RPMI7951 (cell line): ENCODE data around the gene FOLR1. TPM values are rescaled to one million over a fixed set of nuclear protein-coding genes. Genes with fewer than 3 reads are reported as not detected.

Experiments
- DNase-seq: peaks from one replicate; pipeline ENCODE4 v3.0.0-alpha.2; 2012; ENCODE audit warnings: low read depth
- total RNA-seq: library from RNA; depleted of rRNA; stranded (reverse); fragments of >200 nt; shearing (Covaris generic); gene quantifications from 2 replicates; pipeline ENCODE4 v1.2.3, GENCODE V29; 2014

Gene FOLR1
- total RNA-seq, 1 experiment from 2014 or later = not detected

DNA sequence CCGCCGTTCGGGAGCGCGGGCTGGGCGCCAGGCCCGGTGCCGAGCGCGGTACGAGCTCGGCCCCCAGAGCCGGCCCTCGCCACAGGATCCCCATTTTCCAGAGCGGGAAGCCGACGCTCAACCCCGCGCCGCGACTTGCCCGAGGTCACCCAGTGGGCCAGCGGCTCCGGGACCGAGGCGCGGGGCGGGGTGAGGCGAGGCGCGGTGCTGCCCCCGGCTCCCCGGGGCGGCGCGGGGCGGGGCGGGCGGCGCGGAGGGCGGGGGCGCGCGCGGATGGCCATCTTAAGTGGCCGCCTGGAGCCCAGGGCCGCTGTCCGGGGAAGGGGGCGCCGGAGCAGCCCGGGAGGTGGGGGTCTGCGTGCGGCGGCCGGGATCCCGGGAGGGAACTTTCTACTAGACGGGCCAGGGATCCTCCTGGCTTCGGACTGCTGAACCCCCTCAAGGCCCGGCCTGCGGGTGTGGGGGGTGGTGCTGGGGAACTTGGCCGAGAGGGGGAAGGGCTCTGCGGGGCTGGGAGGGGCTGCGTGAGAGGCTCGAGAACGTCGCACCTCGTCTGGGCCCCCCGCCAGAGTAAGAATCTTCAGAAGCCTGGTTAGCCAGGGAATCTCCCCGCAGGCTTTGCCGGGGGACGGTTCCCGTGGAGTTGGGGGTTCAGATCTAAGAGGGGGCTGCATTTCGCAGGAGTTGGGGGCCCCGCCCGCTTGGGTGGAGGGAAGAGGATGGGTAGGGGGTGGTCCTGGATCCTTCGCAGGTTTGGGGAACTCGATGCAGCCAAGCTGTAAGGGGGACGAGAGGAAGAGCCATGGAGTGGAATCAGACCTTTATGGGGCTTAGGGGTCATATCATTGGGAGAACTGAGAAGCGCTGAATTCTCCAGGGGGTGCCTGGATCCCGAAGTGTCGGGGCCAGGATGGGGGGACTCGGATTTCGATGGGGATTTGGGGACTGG lies 31.9 kb downstream of the FOLR1 start:
- DNase-seq = peak; percentile 70

DNA sequence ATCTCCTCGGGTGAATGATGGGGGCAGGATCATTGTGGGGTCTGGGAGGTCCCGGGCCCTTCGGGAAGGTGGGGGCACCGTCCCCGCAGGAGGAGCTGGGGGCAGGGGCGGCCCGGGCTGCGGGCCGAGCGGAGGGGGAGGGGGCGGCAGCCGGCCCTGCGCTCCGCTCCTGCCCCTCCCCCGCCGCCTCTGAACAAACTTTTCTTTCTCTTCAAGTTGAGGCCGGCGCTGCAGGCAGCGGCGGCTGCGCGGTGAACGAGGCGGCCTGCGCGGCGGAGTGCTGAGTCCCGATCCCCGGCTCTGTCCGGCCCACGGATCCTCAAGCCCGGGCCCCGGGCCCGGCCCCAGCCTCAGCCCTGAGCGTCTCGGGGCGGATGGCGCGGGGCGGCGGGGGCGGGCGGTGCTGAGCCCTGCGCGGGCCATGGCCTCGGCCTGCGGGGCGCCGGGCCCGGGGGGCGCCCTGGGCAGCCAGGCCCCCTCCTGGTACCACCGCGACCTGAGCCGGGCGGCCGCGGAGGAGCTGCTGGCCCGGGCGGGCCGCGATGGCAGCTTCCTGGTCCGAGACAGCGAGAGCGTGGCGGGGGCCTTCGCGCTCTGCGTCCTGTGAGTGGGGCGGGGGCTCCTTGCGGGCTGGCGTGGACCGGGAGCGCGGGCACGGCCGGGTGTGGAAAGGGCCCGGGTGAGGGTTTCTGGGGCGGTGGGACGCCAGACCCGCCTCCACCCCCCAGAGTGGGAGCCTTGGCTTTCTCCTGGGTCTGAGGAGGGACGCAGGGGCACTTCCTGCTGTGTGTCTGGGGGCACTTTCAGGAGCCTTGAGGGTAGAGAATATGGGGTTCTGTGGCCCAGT lies 32.8 kb downstream of the FOLR1 start, which contains the start of gene INPPL1:
Gene INPPL1, plus strand, starts transcription at position 204 of the 847 bp plus-strand sequence. Its CDS starts 218 bp downstream, at position 422.
- DNase-seq = peak; percentile 37

DNA sequence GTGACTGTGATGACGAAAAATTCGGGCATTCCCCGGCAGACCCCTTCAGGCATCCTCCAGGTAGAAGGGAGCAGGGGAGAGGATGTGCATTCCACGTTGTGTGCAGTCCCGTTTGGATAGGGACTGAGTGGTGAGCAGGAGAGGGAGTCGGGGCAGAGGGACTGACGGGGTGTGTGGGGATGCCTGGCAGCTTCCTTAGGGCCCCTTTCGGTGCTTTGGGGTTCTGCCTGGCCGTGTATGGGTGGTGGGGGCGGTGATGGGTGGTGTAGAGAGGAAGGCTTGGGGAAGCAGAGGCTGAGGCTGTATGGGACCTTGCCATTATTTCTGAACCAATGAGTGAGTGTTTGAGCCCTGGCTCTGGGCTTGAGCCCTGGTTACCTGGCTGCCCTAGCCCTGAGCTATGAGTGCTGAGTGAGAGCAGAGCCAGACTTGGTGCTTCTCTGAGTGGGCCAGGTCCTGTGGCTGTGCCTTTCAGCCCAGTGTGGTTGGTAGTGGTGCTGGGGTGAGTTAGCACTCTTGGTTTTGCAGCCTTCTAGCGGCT lies 33.5 kb downstream of the FOLR1 start:
- DNase-seq = no peak

DNA sequence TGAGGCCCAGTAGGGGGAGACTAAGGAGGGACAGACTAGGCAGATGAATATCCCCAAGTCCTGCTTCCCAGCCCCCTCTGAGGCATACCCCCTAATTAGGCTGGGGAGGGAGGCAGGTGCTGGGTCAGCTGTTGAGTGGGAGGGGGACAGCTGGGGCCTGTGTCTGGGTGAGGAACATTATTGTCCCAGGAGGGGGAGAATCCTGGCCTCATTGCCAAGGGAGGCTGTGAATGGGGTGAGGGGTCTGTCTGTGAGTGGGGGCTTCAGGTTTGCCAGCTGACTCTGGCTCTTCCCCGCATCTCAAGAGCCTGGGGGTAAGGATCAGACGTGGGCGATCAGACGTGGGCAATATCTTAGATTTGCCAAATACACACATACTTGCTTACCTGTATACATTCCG lies 34.8 kb downstream of the FOLR1 start:
- no peak for DNase-seq

DNA sequence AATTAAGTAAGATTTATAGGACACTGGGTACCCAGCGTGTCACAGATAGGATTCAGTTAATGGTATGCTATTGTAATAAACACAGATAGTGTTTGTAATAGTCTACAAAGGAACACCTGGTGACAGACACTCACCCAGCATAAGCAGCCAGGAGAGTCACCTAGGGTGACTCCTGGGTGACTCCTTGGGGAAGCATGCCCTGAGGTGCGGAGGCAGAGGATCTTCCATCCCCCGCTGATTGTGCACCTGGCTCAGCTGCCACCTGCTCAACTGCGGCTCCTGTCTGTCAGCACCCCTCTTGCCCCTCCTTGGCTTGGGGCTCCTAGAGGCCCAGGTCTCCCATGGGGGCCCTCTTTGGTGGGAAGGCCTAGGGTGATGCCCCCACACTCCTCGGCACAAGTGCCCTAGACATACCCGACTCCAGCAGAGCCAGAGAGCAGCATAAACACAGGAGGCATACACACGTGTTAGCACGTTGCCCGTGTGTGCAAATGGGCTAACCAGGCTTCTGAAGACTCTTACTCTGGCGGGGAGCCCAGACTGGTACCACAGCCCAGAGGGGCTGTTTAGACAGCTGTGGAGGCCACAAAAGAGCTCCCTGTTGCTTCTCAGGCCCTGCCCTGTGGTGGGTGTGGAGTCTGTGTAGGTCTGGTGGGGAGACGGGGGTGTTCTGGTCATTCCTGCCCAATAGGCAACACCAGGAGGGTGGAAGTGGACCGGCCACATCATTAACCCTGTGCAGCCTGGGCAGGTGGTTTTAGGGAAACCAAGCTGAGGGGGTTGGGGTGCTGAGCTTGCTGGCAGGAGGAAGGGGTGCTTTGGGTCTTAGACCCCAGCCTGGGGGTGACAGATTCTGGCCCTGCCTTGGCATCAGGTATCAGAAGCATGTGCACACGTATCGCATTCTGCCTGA lies 35.6 kb downstream of the FOLR1 start:
- DNase-seq = peak; percentile 52

DNA sequence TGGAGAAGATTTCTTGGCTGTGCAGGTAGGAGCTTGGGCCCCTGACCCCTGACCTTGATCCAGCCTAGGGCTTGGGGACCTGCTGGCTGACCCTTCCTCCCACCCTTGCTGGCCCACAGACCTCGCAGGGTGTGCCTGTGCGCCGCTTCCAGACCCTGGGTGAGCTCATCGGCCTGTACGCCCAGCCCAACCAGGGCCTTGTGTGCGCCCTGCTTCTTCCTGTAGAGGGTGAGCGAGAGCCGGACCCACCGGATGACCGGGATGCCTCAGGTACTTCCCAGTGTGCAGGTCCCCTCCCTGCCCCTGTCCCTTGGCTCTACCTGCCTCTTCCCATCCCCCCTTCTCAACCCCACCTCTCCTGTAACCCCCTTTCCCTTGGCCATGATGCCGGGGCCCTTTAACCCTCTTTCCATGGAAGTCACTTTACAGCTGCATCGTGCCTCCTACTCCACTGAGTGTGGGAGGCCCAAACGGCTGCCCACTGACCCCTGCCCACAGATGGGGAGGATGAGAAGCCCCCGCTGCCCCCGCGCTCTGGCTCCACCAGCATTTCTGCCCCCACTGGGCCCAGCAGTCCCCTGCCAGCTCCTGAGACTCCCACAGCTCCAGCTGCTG lies 36.4 kb downstream of the FOLR1 start:
- DNase-seq = no peak

DNA sequence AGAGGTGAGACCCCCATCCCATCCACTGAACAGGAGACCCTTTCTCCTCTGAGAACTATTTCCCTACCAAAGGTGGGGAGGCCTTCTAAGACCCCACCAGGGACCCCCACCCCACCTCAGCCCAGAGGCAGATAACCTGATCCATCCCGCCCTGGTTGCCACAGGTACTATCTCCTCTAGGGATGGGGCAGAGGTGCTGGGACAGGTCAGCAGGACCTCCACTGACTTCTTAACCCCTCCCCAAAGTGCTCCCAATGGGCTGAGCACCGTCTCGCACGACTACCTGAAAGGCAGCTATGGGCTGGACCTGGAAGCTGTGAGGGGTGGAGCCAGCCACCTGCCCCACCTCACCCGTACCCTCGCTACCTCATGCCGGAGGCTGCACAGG lies 36.9 kb downstream of the FOLR1 start:
- DNase-seq = no peak

DNA sequence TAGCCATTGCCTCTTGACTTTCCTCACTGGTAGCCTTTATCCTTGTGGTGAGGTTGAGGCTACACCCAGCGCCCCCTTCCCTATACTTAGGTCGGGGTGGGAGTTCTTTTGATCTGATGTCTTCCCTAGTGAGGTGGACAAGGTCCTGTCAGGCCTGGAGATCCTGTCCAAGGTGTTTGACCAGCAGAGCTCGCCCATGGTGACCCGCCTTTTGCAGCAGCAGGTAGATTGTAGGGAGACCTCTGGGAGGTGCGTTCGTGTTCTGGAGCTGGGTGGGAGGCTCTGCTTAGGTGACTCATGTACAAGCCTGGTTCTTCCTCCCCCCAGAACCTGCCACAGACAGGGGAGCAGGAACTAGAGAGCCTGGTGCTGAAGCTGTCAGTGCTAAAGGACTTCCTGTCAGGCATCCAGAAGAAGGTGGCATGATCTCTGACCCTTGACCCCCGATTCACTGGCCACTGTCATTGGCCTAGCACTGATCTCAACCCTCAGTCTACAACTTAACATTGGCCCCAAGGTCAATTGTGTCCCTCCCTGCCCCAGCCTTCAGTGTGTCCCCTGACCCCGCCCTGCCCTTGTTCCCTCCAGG lies 37.5 kb downstream of the FOLR1 start:
- no peak for DNase-seq

DNA sequence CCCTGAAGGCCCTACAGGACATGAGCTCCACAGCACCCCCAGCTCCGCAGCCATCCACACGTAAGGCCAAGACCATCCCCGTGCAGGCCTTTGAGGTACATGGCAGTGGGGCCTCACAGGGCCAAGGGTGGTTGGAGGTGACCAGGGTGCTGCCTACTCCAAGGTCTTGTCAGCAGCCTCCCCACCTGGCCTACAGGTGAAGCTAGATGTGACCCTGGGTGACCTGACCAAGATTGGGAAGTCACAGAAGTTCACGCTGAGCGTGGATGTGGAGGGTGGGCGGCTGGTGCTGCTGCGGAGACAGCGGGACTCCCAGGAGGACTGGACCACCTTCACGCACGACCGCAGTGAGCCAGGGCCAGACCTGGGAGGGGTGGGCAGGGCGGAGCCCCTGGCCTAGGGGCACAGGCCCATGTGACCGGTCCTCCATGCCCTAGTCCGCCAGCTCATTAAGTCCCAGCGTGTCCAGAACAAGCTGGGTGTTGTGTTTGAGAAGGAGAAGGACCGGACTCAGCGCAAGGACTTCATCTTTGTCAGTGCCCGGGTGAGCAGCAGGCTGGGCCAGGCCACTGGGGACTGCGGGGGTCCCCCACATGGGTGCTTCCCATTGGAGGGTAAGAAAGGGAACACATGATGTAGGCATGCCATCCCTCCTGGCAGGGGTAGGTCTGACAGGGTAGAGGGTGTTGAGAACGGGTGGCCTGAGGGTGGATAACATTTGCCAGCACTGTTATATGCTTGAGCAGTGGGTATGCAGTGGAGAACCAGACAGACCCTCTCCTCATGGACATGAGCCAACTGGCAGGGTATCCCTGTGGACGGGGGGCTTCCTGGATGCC lies 38.2 kb downstream of the FOLR1 start:
- DNase-seq = no peak

DNA sequence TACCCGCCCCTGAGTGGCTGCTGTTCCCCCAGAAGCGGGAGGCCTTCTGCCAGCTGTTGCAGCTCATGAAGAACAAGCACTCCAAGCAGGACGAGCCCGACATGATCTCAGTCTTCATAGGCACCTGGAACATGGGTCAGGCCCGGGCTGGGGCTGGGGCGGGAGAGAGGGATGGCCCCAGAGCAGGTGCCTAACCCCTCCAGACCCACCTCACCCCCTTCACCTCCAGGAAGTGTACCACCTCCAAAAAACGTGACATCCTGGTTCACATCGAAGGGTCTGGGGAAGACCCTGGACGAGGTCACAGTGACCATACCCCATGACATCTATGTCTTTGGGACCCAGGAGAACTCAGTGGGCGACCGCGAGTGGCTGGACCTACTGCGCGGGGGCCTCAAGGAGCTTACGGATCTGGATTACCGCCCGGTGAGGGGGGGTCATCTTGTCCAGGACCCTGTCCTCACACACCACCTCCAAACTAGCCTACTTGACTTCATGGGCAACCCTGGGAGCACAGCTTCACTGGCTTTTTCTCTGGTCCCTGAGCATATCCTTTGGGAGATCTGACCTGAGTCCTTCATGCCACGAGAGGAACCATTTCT lies 38.9 kb downstream of the FOLR1 start:
- no peak for DNase-seq

DNA sequence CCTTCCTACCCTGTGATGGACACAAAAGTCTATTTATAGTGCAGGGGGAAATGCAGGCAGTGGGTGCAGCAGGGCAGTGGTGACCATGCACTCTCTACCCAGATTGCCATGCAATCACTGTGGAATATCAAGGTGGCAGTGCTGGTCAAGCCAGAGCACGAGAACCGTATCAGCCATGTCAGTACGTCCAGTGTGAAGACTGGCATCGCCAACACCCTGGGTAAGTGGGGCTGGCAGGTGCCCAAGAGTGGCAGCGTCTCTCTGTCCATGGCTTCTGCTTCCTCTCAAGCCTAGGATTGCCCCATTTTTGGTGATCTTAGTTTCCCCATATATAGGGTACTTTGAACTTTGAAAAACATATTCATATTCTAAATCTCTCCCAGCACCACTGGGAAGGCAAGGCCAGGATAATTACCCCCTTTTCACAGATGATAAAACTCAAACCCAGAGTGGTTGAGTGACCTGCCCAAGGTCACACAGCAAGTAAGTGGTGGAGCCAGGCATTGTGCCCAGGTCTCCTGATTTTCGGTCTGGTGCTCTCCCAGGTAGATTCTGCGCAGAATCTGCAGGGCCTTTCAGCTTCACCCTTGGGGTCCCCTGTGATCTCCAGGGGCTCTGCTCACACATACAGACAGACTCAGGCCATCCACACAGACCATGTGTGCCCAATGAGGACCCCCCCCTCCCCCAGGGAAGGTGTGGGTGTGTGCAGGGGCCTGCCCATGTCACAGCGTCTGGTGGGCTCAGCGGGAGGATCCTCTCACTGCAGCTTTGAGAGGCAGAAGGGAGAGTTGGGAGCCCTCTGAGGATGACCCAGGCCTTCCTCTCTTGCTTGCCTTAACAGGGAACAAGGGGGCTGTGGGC lies 39.7 kb downstream of the FOLR1 start:
- DNase-seq = no peak

DNA sequence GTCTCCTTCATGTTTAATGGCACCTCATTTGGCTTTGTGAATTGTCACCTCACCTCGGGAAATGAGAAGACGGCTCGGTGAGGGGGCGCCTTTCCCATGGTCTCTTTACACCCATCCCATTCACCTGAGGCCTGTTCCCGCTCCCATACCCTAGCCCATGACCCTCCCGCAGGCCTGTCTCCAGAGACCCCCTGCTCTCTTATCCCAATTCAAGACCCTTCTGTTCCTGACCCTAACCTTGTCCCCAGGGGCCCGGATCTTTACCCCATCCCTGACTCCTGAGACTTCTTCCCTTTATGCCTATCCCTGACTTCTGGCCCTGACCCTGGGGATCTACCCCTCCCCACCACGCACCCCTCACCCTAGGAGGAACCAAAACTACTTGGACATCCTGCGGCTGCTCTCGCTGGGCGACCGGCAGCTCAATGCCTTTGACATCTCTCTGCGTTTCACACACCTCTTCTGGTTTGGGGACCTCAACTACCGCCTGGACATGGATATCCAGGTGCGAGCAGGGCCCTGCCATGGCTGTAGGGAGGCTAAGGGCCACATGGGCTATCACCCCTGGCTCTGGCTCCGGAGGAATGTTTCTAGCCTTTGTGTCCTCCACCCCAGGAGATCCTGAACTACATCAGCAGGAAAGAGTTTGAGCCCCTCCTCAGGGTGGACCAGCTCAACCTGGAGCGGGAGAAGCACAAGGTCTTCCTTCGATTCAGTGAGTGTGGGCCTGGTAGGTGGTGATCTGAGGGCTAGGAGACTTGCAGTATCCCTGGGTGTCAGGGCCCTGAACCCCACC lies 40.5 kb downstream of the FOLR1 start:
- DNase-seq = no peak

DNA sequence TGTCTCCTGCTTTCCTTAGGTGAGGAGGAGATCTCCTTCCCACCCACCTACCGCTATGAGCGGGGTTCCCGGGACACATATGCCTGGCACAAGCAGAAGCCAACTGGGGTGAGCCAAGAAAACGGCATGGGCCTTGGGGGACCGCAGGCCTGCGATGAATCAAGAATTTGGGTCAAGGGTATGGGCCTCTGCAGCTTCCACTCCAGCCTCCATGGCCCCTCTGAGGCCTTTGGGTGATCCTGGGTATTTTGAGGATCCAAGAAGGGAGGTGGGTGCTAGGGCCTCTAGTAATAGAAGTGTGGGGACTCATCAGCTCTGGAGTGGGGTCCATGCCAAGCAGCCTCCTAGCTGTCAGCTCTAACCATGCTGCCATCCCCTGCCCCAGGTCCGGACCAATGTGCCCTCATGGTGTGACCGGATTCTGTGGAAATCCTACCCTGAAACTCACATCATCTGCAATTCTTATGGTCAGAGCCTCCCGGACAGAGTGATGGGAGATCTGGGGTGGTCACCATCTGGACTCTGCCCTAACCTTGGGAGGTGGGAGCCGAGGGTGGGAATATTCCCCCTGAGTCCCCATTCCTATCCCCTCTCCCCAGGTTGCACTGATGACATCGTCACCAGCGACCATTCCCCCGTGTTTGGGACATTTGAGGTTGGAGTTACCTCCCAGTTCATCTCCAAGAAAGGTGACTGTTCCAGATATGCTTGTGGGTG lies 41.3 kb downstream of the FOLR1 start:
- DNase-seq = no peak

DNA sequence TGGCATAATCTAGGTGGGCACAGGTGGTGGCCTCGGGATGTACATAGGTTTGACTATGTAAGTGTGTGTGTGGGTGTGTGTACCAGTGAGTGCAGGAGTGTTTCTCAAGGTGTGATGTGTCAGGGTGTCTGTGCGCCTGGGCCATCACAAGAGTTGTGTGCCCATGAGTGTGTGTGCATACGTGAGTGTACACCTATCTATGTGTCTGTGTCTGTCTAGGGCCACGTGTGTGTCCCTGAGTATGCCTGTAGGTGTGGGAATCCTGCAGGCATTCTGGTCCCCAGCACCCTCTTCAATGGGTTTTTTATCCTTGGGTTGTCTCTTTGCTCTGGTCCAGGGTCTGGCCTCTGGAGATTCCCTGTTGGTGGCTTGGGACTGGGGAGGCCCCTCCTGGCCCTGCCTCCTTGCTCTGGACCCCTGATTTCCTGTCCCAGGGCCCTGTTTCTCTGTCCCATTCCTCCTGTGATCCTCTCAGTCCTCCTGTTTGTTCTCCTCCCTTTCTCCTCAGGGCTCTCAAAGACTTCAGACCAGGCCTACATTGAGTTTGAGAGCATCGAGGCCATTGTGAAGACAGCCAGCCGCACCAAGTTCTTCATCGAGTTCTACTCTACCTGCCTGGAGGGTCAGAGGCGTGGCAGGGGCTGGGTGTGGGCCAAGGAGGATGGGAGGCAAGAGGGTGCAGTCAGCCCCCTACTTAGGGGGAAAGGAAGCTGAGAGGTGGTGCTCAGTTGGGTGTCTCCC lies 42.0 kb downstream of the FOLR1 start:
- DNase-seq = no peak

DNA sequence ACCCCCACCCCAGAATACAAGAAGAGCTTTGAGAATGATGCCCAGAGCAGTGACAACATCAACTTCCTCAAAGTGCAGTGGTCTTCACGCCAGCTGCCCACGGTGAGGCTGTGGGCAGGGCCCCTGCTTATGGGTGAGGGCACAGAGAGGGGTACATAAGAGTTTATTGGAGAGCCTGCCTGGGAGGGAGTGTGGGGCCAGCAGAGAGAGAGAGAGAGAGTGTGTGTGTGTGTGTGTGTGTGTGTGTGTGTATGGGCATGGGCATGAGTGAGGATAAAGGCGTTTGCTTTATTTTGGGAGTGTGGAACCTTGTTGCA lies 42.5 kb downstream of the FOLR1 start:
- no peak for DNase-seq

DNA sequence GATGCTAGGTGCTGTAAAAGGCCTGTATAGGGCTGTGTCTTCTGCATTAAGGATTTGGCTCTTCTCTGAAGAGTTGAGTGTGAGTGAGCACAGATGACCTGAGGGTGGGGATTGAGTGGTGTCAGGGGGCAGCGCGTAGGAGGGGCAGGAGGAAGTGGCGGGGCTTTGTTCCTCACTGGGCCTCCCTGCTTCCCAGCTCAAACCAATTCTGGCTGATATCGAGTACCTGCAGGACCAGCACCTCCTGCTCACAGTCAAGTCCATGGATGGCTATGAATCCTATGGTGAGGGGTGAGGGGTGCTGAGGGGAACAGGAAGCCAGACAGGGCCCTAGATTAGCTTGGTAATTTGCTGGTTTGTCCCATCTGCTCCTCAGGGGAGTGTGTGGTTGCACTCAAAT lies 43.0 kb downstream of the FOLR1 start:
- DNase-seq = no peak
